GM21360 (cell line): Measurements from ENCODE around the gene BLVRA.

ENCODE experiments used
- ATAC-seq: cut with Tn5 transposase; IDR thresholded peaks from one replicate; pipeline ENCODE4 v1.9.1; 2021; ENCODE audit warnings: mild to moderate bottlenecking, moderate library complexity; ENCODE audit not compliant: unreplicated experiment

BLVRA gene

GRCh38 chr7:43855176-43855575 is 96.7 kb downstream of the BLVRA start:
- no peak for ATAC-seq

GRCh38 chr7:43856316-43856715 is 97.8 kb downstream of the BLVRA start:
- no peak for ATAC-seq
